K562 (cell line): ENCODE measurements around the gene KRTAP10-12. TPM values are rescaled to one million over a fixed set of nuclear protein-coding genes. Genes with fewer than 3 reads are reported as not detected.
A peak's percentile ranks its signal among the peaks of the same experiment; 100 is the strongest.

Experiments used
- ATAC-seq: fragments of 200-7000 bp; cut with Tn5 transposase; 3 replicates; pipeline ENCODE4 v1.9.1; 2020; ENCODE audit warnings: moderate library complexity
- BruUV-seq: library from RNA; stranded (reverse); fragments of 400-500 nt; replicated peaks from 2 replicates; lab custom pipeline; 2021; lab: Mats Ljungman, UMichigan
- CTCF ChIA-PET: fragments of 300-600 bp; formaldehyde crosslinking; extraction: SDS; loops from one replicate; lab custom pipeline; 2021; ENCODE audit warnings: low intra/inter-chr PET ratio; lab: Yijun Ruan, JAX
- POLR2A ChIA-PET: fragments of 300-600, 350-650 bp; sonication (Branson Sonifier 250); formaldehyde crosslinking; extraction: SDS; loops from one replicate; lab custom pipeline; 2021; ENCODE audit warnings: antibody characterized with exemption, inconsistent platforms; lab: Yijun Ruan, JAX
- DNase-seq, 4 experiments: peaks; one replicate each; pipeline versions ENCODE4 v3.0.0 to v3.0.0-alpha.2; 2011 to 2018; ENCODE audit warnings: low spot score in 3 of 4, mixed read lengths in 3 of 4; ENCODE audit errors: extremely low read depth in 1 of 4
- FAIRE-seq: peaks from 2 replicates; lab custom pipeline; 2011; peaks lifted over from hg19 to GRCh38; lab: Jason Lieb, UNC
- H2AFZ ChIP-seq: 2 replicates; pipeline ENCODE4 v1.6.0; 2011; ENCODE audit warnings: low read depth, low read length, control low read depth, inconsistent platforms
- H3K27ac ChIP-seq: fragments of 200-600 bp; 3 replicates; pipeline ENCODE4 v1.8.0; 2011; ENCODE audit warnings: low read depth, mild to moderate bottlenecking, control low read depth, inconsistent platforms, low read length, moderate library complexity, mixed read lengths; ENCODE audit errors: extremely low read depth
- H3K27me3 ChIP-seq, 2 experiments: fragments of 300-600 bp in 1 of 2; 2 replicates in 1 of 2; 3 replicates in 1 of 2; pipeline versions ENCODE4 v1.6.0 to v1.8.0; 2011; ENCODE audit warnings: inconsistent platforms in 2 of 2, low read length in 2 of 2, mild to moderate bottlenecking in 1 of 2, mixed read lengths in 1 of 2, moderate library complexity in 1 of 2; ENCODE audit not compliant: control insufficient read depth in 2 of 2, insufficient read depth in 2 of 2
- H3K36me3 ChIP-seq: fragments of 300-600 bp; 3 replicates; pipeline ENCODE4 v1.8.0; 2011; ENCODE audit warnings: mild to moderate bottlenecking, low read length, inconsistent platforms; ENCODE audit not compliant: control insufficient read depth, insufficient read depth
- H3K4me1 ChIP-seq, 2 experiments: fragments of 200-600 bp in 1 of 2; replicated peaks in 1 of 2; 2 replicates in 1 of 2; 3 replicates in 1 of 2; pipeline versions ENCODE4 v1.5.1 to v1.8.0; 2011; ENCODE audit warnings: inconsistent platforms in 2 of 2, low read length in 2 of 2, mild to moderate bottlenecking in 1 of 2, mixed read lengths in 1 of 2, moderate library complexity in 1 of 2; ENCODE audit not compliant: control insufficient read depth in 2 of 2, insufficient read depth in 2 of 2
- H3K4me2 ChIP-seq: 2 replicates; pipeline ENCODE4 v1.6.1; 2011; ENCODE audit warnings: low read length, control low read depth, inconsistent platforms, mixed read lengths; ENCODE audit not compliant: insufficient read depth
- H3K4me3 ChIP-seq: fragments of 200-600 bp; sonication (generic), shearing (Covaris generic); 2 replicates; pipeline ENCODE4 v1.5.1; 2016; ENCODE audit warnings: control low read depth, inconsistent platforms
- H3K79me2 ChIP-seq: fragments of 200-600 bp; 3 replicates; pipeline ENCODE4 v1.8.0; 2011; ENCODE audit warnings: low read length, inconsistent platforms; ENCODE audit not compliant: control insufficient read depth, insufficient read depth
- H3K9ac ChIP-seq, 2 experiments: 2 replicates each; pipeline versions ENCODE4 v1.6.0 to v1.6.1; 2011; ENCODE audit warnings: low read depth in 2 of 2, low read length in 2 of 2, control low read depth in 1 of 2, inconsistent platforms in 1 of 2, mild to moderate bottlenecking in 1 of 2, mixed read lengths in 1 of 2; ENCODE audit not compliant: insufficient read depth in 1 of 2
- H3K9me1 ChIP-seq: one replicate; pipeline ENCODE4 v1.6.0; 2011; ENCODE audit warnings: inconsistent platforms, mild to moderate bottlenecking, low read length, moderate library complexity; ENCODE audit not compliant: control insufficient read depth, insufficient read depth
- H3K9me3 ChIP-seq: replicated peaks from 2 replicates; pipeline ENCODE4 v1.5.1; 2011; ENCODE audit warnings: low read depth, low read length, inconsistent platforms; ENCODE audit not compliant: control insufficient read depth, insufficient read depth
- H4K20me1 ChIP-seq: replicated peaks from 2 replicates; pipeline ENCODE4 v1.6.1; 2011; ENCODE audit warnings: low read length, inconsistent platforms, mixed read lengths; ENCODE audit not compliant: control insufficient read depth, insufficient read depth
- JUND ChIP-seq, 2 experiments: IDR thresholded peaks; 2 replicates in 1 of 2; 3 replicates in 1 of 2; pipeline ENCODE4 v1.6.1; 2011; ENCODE audit warnings: borderline replicate concordance in 2 of 2, low read depth in 2 of 2, low read length in 2 of 2, improper control_type of control experiment in 1 of 2, missing biosample characterization in 1 of 2, missing genetic modification characterization in 1 of 2, missing genetic modification reagents in 1 of 2
- KAT7 ChIP-seq: sonication (generic); formaldehyde crosslinking; IDR thresholded peaks from 2 replicates; pipeline ENCODE4 v1.8.0; 2022; ENCODE audit warnings: missing genetic modification reagents, mild to moderate bottlenecking, borderline replicate concordance
- MAFF ChIP-seq: IDR thresholded peaks from 2 replicates; pipeline ENCODE4 v1.6.1; 2012; ENCODE audit warnings: low read length, improper control_type of control experiment
- PRDM10 ChIP-seq: fragments of 450-650 bp; IDR thresholded peaks from 2 replicates; pipeline ENCODE4 v1.6.1; 2018; ENCODE audit not compliant: partially characterized antibody
- RFX7 ChIP-seq: fragments of 250-450 bp; sonication (Bioruptor Pico); IDR thresholded peaks from 2 replicates; pipeline ENCODE4 v1.5.1; 2021; ENCODE audit warnings: mild to moderate bottlenecking
- SAFB ChIP-seq: fragments of 200-400 bp; formaldehyde crosslinking; IDR thresholded peaks from 2 replicates; pipeline ENCODE4 v1.6.1; 2017; ENCODE audit warnings: low read depth, low read length, borderline replicate concordance
- SREBF2 ChIP-seq: sonication (generic); formaldehyde crosslinking; IDR thresholded peaks from 2 replicates; pipeline ENCODE4 v1.4.0; 2020; ENCODE audit warnings: mild to moderate bottlenecking, missing genetic modification reagents
- SRF ChIP-seq, 2 experiments: fragments of 250-450, 450-650 bp in 1 of 2; sonication (Bioruptor Pico) in 1 of 2; sonication (generic) in 1 of 2; formaldehyde crosslinking; IDR thresholded peaks; 2 replicates each; pipeline versions ENCODE4 v1.5.0 to v1.5.1; 2020 to 2022; ENCODE audit warnings: mild to moderate bottlenecking in 1 of 2, missing genetic modification reagents in 1 of 2
- TSC22D4 ChIP-seq: fragments of 450-650 bp; IDR thresholded peaks from 2 replicates; pipeline ENCODE4 v1.6.1; 2016; ENCODE audit warnings: missing genetic modification characterization, missing biosample characterization, control low read depth
- U2AF2 ChIP-seq: fragments of 200-400 bp; formaldehyde crosslinking; optimal IDR thresholded peaks from 2 replicates; pipeline ENCODE3; 2017; ENCODE audit warnings: low read depth, mild to moderate bottlenecking, low read length
- ZFPM2 ChIP-seq: fragments of 250-450 bp; sonication (Bioruptor Pico); IDR thresholded peaks from 2 replicates; pipeline ENCODE4 v1.5.1; 2022; ENCODE audit warnings: mild to moderate bottlenecking
- WGBS: fragments of 100-300 bp; shearing (Covaris generic); methylation state at CpG from one replicate; pipeline ENCODE4 v1.1.6; 2016; ENCODE audit warnings: low coverage, mixed read lengths; ENCODE audit not compliant: insufficient coverage; ENCODE audit errors: missing lambda C conversion rate; 5-methylcytosine and 5-hydroxymethylcytosine counted together
- in situ Hi-C: fragments of 300-500 bp; cut with MboI; formaldehyde crosslinking; loops from 4 replicates; pipeline ENCODE4 v1.15.0; 2018; ENCODE audit warnings: inconsistent platforms, mixed read lengths
- intact Hi-C: fragments of 100-400 bp; cut with micrococcal nuclease; formaldehyde crosslinking; loops from 2 replicates; pipeline ENCODE4 v1.14.2; 2022
- polyA plus RNA-seq, 8 experiments: library from polyadenylated mRNA; depleted of rRNA in 4 of 8; stranded (reverse) in 5 of 8; unstranded in 3 of 8; fragments of >200 nt; fragmentation: Nextera tagmentation in 2 of 8; fragmentation: Illumina TruSeq in 1 of 8; extraction: Ambion mirVana in 2 of 8; extraction: Trizol in 1 of 8; gene quantifications; 2 replicates each; pipeline versions ENCODE4 v1.2.1 to v1.2.3, GENCODE V29; 2011 to 2014; ENCODE audit warnings: inconsistent platforms in 1 of 8, missing spikeins in 1 of 8
- total RNA-seq, 7 experiments: library from RNA; depleted of rRNA in 6 of 7; stranded (reverse); fragments of >200 nt in 6 of 7; fragmentation: Illumina TruSeq in 2 of 7; extraction: Trizol in 2 of 7; gene quantifications; 2 replicates each; pipeline versions ENCODE4 v1.2.1 to v1.2.3, GENCODE V29; 2011 to 2021; ENCODE audit warnings: low replicate concordance in 1 of 7
- TF ChIP-seq, protein P1 (sequence below): fragments of 250-450 bp; sonication (Bioruptor Pico); IDR thresholded peaks from 2 replicates; pipeline ENCODE4 v1.5.1; 2021; ENCODE audit warnings: mild to moderate bottlenecking
- TF ChIP-seq, protein P2 (sequence below): sonication (generic); formaldehyde crosslinking; IDR thresholded peaks from 2 replicates; pipeline ENCODE4 v1.9.0; 2022; ENCODE audit warnings: mild to moderate bottlenecking, missing genetic modification reagents

The KRTAP10-12 gene
- total and polyA plus RNA-seq, 9 of the 15 experiments (the other 6 are each of a cell fraction or from before 2014, with no cell fraction given): not detected

DNA sequence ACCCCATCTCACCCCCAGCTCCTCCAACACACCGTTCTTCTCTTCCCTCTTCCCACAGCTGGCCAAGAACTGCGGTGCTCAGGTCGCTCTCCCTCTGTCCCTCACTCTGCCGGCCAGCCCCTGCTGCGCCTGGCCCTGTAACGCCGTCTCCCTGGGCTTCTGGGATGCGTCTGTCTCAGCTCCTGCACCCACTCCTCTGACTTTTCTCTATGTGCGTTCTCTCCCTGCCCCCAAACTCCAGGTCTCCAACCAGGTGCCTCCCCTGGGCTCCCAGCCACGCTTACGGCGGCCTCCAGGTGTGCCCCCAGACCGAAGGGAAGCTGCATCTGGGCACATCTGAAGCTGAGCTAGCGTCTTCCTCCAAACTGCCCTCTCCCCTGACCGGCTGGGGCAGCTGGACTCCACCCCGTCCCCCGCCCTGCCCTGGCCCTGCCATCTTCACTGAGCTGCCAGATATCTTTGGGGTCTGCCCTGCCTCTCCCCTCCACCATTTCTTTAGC, 2.6 kb downstream of the KRTAP10-12 start:
- peaks cover 46 to 92% of the 10 kb centered on the region in 2 experiments for H3K27me3 ChIP-seq
- POLR2A ChIA-PET: interaction anchor here (1.1 to 1.2 kb wide), 2 partner anchors 9 to 27 kb away, joined by 3 read pairs; no protein-coding TSS in a partner anchor
- intact Hi-C loops (no loop called here), in situ Hi-C loops (no loop called here)
- no peak overlapping the region for H3K4me2 ChIP-seq
- no TSS peak for BruUV-seq
- H3K36me3 ChIP-seq: no peaks in the 10 kb centered on the region
- 2% methylated on average over 16 of the region's 17 CpGs for WGBS
- no peak overlapping the region for H2AFZ ChIP-seq
- H3K9me3 ChIP-seq: no peaks in the 10 kb centered on the region
- no peak for FAIRE-seq
- H3K4me1 ChIP-seq: 0 out of 5 replicates have a peak, but pooled peaks cover 0 to 7% of the 10 kb centered on the region in 2 experiments
- H3K9me1 ChIP-seq: peaks cover 3% of the 10 kb centered on the region
- DNase-seq: peak in 1 of 4 experiments; percentile 4
- no peaks in the 10 kb centered on the region for H3K79me2 ChIP-seq
- CTCF ChIA-PET: no interaction called here
- no peaks in the 10 kb centered on the region; the same call in 1 of the 2 replicates for H4K20me1 ChIP-seq
- peak; percentile 20; the same call in 1 of the 3 replicates for ATAC-seq
- H3K9ac ChIP-seq: no peak overlapping the region; a peak in 1 of 4 replicates
- TF ChIP-seq SREBF2 (CRISPR knock-in tag) (no peak), ZFPM2 (CRISPR knock-in tag) (no peak), SRF (CRISPR knock-in tag; IDR thresholded peaks at IDR 0.05) (no peak), SAFB (no peak), MAFF (no peak), U2AF2 (no peak), KAT7 (no peak), PRDM10 (no peak), TSC22D4 (no peak), RFX7 (CRISPR knock-in tag) (no peak), JUND (IDR thresholded peaks at IDR 0.05; ENCODE audit: borderline replicate concordance, low read depth, low read length) (no peak), JUND (tag; IDR thresholded peaks at IDR 0.05; ENCODE audit: borderline replicate concordance, low read depth, low read length) (no peak)
- TF ChIP-seq, protein P1, sequence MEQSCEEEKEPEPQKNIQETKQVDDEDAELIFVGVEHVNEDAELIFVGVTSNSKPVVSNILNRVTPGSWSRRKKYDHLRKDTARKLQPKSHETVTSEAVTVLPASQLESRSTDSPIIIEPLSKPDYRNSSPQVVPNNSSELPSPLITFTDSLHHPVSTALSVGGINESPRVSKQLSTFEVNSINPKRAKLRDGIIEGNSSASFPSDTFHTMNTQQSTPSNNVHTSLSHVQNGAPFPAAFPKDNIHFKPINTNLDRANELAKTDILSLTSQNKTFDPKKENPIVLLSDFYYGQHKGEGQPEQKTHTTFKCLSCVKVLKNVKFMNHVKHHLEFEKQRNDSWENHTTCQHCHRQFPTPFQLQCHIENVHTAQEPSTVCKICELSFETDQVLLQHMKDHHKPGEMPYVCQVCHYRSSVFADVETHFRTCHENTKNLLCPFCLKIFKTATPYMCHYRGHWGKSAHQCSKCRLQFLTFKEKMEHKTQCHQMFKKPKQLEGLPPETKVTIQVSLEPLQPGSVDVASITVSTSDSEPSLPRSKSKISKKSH (CRISPR knock-in tag): no peak
- TF ChIP-seq, protein P2, sequence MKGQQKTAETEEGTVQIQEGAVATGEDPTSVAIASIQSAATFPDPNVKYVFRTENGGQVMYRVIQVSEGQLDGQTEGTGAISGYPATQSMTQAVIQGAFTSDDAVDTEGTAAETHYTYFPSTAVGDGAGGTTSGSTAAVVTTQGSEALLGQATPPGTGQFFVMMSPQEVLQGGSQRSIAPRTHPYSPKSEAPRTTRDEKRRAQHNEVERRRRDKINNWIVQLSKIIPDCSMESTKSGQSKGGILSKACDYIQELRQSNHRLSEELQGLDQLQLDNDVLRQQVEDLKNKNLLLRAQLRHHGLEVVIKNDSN (CRISPR knock-in tag): no peak
- no peak overlapping the region for H3K27ac ChIP-seq
- no peak overlapping the region for H3K4me3 ChIP-seq
